HG02840 (cell line): ENCODE results near the gene ASMTL.
"Not testable (repeated sequence)": the region's sequence is repeated elsewhere in the genome, so short reads cannot be mapped to it uniquely, and the experiment has no call there.

Experiments
- ATAC-seq: cut with Tn5 transposase; IDR thresholded peaks from one replicate; pipeline ENCODE4 v1.9.1; 2021; ENCODE audit warnings: mild to moderate bottlenecking, moderate library complexity, moderate number of reproducible peaks; ENCODE audit not compliant: unreplicated experiment, low FRiP score

The ASMTL gene

GRCh38 chrX:1462110-1462509 is 9.4 kb upstream of the ASMTL start:
- no peak for ATAC-seq

GRCh38 chrX:1455948-1456280 is 3.2 kb upstream of the ASMTL start:
- ATAC-seq: no peak

- peak; percentile 26 for ATAC-seq
Observed at GRCh38 chrX:1453951-1454785, 1.5 kb upstream of the ASMTL start.

GRCh38 chrX:1453395-1453783 is 680 bp upstream of the ASMTL start:
- no peak for ATAC-seq

GRCh38 chrX:1451661-1452515 is 821 bp downstream of the ASMTL start:
- no peak for ATAC-seq

GRCh38 chrX:1451251-1451660 is 1.5 kb downstream of the ASMTL start:
- no peak for ATAC-seq

GRCh38 chrX:1450361-1451161 is 2.1 kb downstream of the ASMTL start:
- no peak for ATAC-seq

- no peak for ATAC-seq
Observed at GRCh38 chrX:1449823-1450149, 2.9 kb downstream of the ASMTL start.

GRCh38 chrX:1449036-1449822 is 3.5 kb downstream of the ASMTL start:
- ATAC-seq: no peak

GRCh38 chrX:1448573-1449001 is 4.1 kb downstream of the ASMTL start:
- ATAC-seq: not testable (repeated sequence)

GRCh38 chrX:1447969-1448572 is 4.6 kb downstream of the ASMTL start:
- not testable (repeated sequence) for ATAC-seq

- ATAC-seq: not testable (repeated sequence)
Observed at GRCh38 chrX:1446984-1447968, 5.4 kb downstream of the ASMTL start.

- no peak for ATAC-seq
Observed at GRCh38 chrX:1444561-1445500, 7.9 kb downstream of the ASMTL start.

- ATAC-seq: no peak
Observed at GRCh38 chrX:1443496-1444075, 9.1 kb downstream of the ASMTL start.

GRCh38 chrX:1442724-1443367 is 9.9 kb downstream of the ASMTL start:
- no peak for ATAC-seq

- ATAC-seq: no peak
Observed at GRCh38 chrX:1442016-1442665, 10.6 kb downstream of the ASMTL start.
